HG03342 (cell line): ENCODE data around the gene COX8A.

Experiments
- ATAC-seq: cut with Tn5 transposase; IDR thresholded peaks from one replicate; pipeline ENCODE4 v1.9.1; 2021; ENCODE audit warnings: mild to moderate bottlenecking, moderate library complexity; ENCODE audit not compliant: unreplicated experiment

Gene COX8A

DNA sequence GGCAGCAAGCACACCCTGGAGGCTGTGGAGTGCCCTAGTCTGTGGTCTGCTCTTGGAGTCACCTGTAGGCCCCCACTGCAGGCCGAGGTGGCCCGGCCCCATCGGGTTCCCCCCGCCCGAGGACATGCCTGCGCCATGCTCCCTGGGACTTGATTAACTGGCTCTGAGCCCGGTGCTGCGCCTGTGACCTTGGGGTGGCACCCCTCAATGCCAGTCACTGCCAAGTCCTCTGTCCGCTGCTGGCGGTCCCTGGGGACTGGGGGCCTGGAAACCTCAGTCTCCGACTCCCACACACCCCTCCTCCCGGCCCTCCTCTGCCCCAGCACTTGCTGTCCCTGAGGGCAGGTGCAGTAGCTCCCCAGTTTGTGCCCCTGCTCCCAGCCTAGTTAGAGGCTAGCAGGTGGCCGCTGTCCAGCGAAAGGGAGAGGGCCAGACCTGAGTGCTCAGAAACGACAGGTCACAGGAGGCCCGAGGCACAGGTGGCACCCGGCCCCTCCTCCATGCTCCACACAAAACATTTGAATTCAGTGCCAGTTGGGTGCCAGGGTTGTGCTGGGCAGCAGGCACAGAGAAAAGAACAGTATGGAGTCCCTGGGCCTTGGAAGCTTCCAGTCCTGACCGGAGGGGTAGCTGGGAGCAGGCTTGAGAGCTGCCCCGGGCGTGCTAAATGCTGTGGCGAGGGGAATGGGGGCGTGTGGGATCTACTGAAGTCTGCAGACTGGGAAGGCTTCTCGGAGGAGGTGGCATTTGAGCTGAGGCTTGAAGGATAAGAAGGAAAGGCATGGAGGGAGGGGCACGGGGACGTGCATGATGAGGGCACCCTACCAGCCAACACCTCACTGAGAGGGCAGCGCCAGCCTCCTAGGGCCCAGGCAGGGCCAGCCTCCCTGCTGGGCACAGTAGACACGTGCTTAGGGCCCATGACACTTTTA is 45.0 kb downstream of the COX8A start:
- no peak for ATAC-seq

- no peak for ATAC-seq
Measured at GRCh38 chr11:64020976-64021756, 46.7 kb downstream of the COX8A start.

DNA sequence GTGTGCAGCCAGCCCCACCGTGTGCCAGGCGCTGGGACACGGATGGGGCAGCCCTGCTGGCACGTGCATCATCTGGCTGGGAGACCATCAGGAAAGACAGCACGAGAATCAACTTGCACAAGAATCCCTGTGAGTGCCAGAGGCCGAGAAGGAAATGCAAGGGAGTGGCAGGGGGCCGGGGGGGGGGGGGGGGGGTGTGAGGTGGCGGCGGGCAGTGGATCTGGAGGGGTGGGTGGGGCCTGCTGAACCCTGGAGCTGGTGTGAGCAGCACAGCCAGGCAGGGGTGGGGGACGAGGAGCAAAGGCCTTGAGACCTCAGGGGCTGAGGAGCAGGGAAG is 47.3 kb downstream of the COX8A start:
- ATAC-seq = no peak

GRCh38 chr11:64022125-64022784 is 47.8 kb downstream of the COX8A start:
- ATAC-seq = no peak

GRCh38 chr11:64023712-64024710 is 49.6 kb downstream of the COX8A start:
- no peak for ATAC-seq

DNA sequence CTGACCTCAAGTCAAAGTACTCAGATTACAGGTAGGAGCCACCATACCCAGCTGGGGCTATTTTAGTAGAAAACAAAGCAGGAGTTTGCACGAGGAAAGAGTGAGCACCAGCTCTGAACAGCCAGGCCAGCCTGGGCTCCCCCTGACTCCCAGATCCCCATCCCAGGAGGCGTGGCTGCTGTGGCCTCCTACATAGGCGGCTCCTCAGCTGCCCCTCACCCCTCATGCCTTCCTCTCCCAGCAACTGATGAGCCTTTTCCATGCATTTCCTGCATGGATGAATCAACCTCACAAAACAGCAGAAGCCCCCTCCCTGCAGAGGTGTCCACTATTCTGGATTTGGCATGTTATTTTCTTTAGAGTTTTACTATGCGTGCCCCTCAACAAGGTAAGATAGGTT is 50.8 kb downstream of the COX8A start:
- ATAC-seq = no peak
